K562 (cell line): ENCODE measurements around the gene KCP. TPM values are rescaled to one million over a fixed set of nuclear protein-coding genes. Genes with fewer than 3 reads are reported as not detected.

Experiments
- CBFA2T3 ChIP-seq: fragments of 450-650 bp; IDR thresholded peaks from 2 replicates; pipeline ENCODE4 v1.6.1; 2017
- CREM ChIP-seq: IDR thresholded peaks from 2 replicates; pipeline ENCODE4 v1.6.1; 2014; ENCODE audit warnings: antibody characterized with exemption, low read depth
- KLF10 ChIP-seq: fragments of 250-450 bp; sonication (Bioruptor Pico); IDR thresholded peaks from 2 replicates; pipeline ENCODE4 v1.6.1; 2021; ENCODE audit warnings: matching md5 sums
- PRMT5 ChIP-seq: sonication (generic); formaldehyde crosslinking; IDR thresholded peaks from 2 replicates; pipeline ENCODE4 v1.5.0; 2020; ENCODE audit warnings: missing genetic modification reagents
- PURB ChIP-seq: sonication (generic); formaldehyde crosslinking; IDR thresholded peaks from 2 replicates; pipeline ENCODE4 v1.9.0; 2021; ENCODE audit warnings: low read depth, mild to moderate bottlenecking, missing genetic modification reagents
- RAD51 ChIP-seq: fragments of 450-650 bp; IDR thresholded peaks from 2 replicates; pipeline ENCODE4 v1.7.1; 2016; ENCODE audit warnings: low read depth, mild to moderate bottlenecking, borderline replicate concordance
- ZKSCAN1 ChIP-seq: fragments of 150-350 bp; IDR thresholded peaks from 2 replicates; pipeline ENCODE4 v1.6.1; 2016; ENCODE audit warnings: low read depth, low read length
- ZNF408 ChIP-seq: fragments of 250-450 bp; sonication (Bioruptor Pico); IDR thresholded peaks from 2 replicates; pipeline ENCODE4 v1.4.0; 2020; ENCODE audit warnings: low read depth, mild to moderate bottlenecking, moderate library complexity
- ZNF764 ChIP-seq: fragments of 250-450 bp; sonication (Bioruptor Pico); IDR thresholded peaks from 2 replicates; pipeline ENCODE4 v1.4.0; 2020; ENCODE audit warnings: low read depth, mild to moderate bottlenecking, moderate library complexity
- polyA plus RNA-seq, 8 experiments: library from polyadenylated mRNA; depleted of rRNA in 4 of 8; stranded (reverse) in 5 of 8; unstranded in 3 of 8; fragments of >200 nt; fragmentation: Nextera tagmentation in 2 of 8; fragmentation: Illumina TruSeq in 1 of 8; extraction: Ambion mirVana in 2 of 8; extraction: Trizol in 1 of 8; gene quantifications; 2 replicates each; pipeline versions ENCODE4 v1.2.1 to v1.2.3, GENCODE V29; 2011 to 2014; ENCODE audit warnings: inconsistent platforms in 1 of 8, missing spikeins in 1 of 8
- total RNA-seq, 7 experiments: library from RNA; depleted of rRNA in 6 of 7; stranded (reverse); fragments of >200 nt in 6 of 7; fragmentation: Illumina TruSeq in 2 of 7; extraction: Trizol in 2 of 7; gene quantifications; 2 replicates each; pipeline versions ENCODE4 v1.2.1 to v1.2.3, GENCODE V29; 2011 to 2021; ENCODE audit warnings: low replicate concordance in 1 of 7
- TF ChIP-seq, protein P1 (sequence below): fragments of 450-650 bp; conservative IDR thresholded peaks from 2 replicates; pipeline ENCODE4 v1.6.1; 2016; ENCODE audit warnings: missing genetic modification characterization, low read depth, mild to moderate bottlenecking, missing compliant biosample characterization, moderate library complexity
- TF ChIP-seq, protein P2 (sequence below), 2 experiments: fragments of 450-650 bp in 1 of 2; sonication (generic) in 1 of 2; formaldehyde crosslinking in 1 of 2; IDR thresholded peaks; 2 replicates each; pipeline versions ENCODE4 v1.7.1 to v1.9.0; 2016 to 2022; ENCODE audit warnings: inconsistent platforms in 1 of 2, mild to moderate bottlenecking in 1 of 2, missing genetic modification reagents in 1 of 2
- TF ChIP-seq, protein P3 (sequence below), 2 experiments: IDR thresholded peaks; 2 replicates each; pipeline ENCODE4 v1.6.1; 2011; ENCODE audit warnings: borderline replicate concordance in 1 of 2, control low read depth in 1 of 2, low read depth in 1 of 2, low read length in 1 of 2, mild to moderate bottlenecking in 1 of 2, mixed read lengths in 1 of 2, moderate library complexity in 1 of 2; ENCODE audit not compliant: insufficient read depth in 1 of 2, insufficient read length in 1 of 2, poor library complexity in 1 of 2, severe bottlenecking in 1 of 2; ENCODE audit errors: extremely low read depth in 1 of 2

Gene KCP
- total and polyA plus RNA-seq, 9 of the 15 experiments (the other 6 are each of a cell fraction or from before 2014, with no cell fraction given) = 0.06 to 0.17 (median 0.12) TPM; not detected in 3

DNA sequence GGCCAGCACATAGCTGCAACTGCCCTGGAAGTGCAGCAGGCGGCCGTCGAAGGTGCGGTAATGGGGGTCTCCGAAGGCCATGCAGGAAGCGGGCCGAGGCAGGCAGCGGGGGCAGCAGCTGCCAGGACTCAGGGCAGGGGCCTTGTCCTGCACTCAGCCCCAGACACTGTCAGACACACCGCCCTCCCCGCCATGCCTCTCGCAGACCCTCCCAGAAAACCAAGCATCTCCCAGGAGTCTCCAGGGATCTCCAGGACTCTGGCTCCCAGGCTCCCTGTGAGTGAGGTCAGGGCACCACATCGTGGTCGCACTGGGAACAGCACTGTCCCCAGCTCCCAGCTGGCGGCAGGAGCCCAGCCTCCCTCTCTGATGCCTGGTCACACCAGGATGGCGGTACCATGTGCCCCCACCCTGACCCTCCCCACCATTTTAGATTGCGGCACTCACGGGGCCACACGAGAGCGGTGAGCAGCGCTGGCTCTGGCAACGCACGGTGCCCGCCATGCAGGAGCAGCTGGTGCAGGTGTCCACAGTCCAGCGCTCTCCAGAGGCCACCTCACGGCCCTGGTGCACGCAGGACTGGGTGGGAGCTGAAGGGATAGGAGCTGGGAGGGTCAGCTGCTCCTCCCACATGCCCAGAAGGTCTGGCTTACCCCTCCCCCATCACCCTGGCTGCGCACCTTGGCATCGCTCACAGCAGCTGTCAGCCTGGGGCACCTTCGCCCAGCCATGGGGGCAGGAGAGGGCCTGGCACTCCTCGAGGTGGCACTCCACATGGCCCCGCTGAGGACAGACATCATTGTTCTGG lies 30.4 kb downstream of the KCP start (continued):
- TF ChIP-seq KLF10 (CRISPR knock-in tag) (no peak), ZNF764 (CRISPR knock-in tag) (no peak), ZKSCAN1 (0 out of 2 replicates have a peak, but pooled peaks have one; percentile 30), PURB (CRISPR knock-in tag) (no peak), PRMT5 (CRISPR knock-in tag) (no peak), RAD51 (no peak), CBFA2T3 (no peak), CREM (peak; percentile 49; the same call in 1 of the 2 replicates), ZNF408 (CRISPR knock-in tag) (no peak)
- TF ChIP-seq, protein P1, sequence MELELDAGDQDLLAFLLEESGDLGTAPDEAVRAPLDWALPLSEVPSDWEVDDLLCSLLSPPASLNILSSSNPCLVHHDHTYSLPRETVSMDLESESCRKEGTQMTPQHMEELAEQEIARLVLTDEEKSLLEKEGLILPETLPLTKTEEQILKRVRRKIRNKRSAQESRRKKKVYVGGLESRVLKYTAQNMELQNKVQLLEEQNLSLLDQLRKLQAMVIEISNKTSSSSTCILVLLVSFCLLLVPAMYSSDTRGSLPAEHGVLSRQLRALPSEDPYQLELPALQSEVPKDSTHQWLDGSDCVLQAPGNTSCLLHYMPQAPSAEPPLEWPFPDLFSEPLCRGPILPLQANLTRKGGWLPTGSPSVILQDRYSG (tag) = no peak
- TF ChIP-seq, protein P2, sequence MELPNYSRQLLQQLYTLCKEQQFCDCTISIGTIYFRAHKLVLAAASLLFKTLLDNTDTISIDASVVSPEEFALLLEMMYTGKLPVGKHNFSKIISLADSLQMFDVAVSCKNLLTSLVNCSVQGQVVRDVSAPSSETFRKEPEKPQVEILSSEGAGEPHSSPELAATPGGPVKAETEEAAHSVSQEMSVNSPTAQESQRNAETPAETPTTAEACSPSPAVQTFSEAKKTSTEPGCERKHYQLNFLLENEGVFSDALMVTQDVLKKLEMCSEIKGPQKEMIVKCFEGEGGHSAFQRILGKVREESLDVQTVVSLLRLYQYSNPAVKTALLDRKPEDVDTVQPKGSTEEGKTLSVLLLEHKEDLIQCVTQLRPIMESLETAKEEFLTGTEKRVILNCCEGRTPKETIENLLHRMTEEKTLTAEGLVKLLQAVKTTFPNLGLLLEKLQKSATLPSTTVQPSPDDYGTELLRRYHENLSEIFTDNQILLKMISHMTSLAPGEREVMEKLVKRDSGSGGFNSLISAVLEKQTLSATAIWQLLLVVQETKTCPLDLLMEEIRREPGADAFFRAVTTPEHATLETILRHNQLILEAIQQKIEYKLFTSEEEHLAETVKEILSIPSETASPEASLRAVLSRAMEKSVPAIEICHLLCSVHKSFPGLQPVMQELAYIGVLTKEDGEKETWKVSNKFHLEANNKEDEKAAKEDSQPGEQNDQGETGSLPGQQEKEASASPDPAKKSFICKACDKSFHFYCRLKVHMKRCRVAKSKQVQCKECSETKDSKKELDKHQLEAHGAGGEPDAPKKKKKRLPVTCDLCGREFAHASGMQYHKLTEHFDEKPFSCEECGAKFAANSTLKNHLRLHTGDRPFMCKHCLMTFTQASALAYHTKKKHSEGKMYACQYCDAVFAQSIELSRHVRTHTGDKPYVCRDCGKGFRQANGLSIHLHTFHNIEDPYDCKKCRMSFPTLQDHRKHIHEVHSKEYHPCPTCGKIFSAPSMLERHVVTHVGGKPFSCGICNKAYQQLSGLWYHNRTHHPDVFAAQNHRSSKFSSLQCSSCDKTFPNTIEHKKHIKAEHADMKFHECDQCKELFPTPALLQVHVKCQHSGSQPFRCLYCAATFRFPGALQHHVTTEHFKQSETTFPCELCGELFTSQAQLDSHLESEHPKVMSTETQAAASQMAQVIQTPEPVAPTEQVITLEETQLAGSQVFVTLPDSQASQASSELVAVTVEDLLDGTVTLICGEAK (IDR thresholded peaks at IDR 0.05) = no peak
- TF ChIP-seq, protein P2 (CRISPR knock-in tag; IDR thresholded peaks at IDR 0.05) = no peak
- TF ChIP-seq, protein P3, sequence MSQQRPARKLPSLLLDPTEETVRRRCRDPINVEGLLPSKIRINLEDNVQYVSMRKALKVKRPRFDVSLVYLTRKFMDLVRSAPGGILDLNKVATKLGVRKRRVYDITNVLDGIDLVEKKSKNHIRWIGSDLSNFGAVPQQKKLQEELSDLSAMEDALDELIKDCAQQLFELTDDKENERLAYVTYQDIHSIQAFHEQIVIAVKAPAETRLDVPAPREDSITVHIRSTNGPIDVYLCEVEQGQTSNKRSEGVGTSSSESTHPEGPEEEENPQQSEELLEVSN (IDR thresholded peaks at IDR 0.05; ENCODE audit: borderline replicate concordance in 1 of 2, extremely low read depth in 1 of 2, insufficient read depth in 1 of 2, insufficient read length in 1 of 2, low read depth in 1 of 2, low read length in 1 of 2, poor library complexity in 1 of 2, severe bottlenecking in 1 of 2) = no peak
